ENCODE measurements around the gene TIMM21. TPM values are rescaled to one million over a fixed set of nuclear protein-coding genes. Genes with fewer than 3 reads are reported as not detected.

TIMM21 gene
- total and polyA plus RNA-seq, 9 of the 15 experiments (the other 6 are each of a cell fraction or from before 2014, with no cell fraction given): 54.7 to 229 (median 83.3) TPM

DNA sequence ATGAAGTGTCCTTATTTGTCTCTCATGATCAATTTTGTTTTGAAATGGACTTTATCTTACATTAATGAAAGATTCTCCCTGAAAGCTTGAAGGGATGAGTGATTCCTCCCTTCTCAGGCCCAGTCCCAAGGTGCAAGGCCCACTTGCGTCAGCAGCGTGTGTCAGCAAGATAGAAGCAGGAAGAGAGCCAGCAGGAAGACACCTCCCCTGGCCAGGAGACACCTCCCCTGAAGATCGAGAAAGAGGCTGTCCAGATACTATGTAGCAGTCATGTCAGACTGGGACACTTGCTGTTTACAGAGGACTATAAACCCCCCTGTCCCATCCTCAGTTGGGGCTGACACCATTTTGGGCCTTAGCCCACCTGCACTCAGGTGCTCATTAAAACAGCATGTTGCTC lies 38.3 kb downstream of the TIMM21 start (continued):
- TF ChIP-seq, protein P1, sequence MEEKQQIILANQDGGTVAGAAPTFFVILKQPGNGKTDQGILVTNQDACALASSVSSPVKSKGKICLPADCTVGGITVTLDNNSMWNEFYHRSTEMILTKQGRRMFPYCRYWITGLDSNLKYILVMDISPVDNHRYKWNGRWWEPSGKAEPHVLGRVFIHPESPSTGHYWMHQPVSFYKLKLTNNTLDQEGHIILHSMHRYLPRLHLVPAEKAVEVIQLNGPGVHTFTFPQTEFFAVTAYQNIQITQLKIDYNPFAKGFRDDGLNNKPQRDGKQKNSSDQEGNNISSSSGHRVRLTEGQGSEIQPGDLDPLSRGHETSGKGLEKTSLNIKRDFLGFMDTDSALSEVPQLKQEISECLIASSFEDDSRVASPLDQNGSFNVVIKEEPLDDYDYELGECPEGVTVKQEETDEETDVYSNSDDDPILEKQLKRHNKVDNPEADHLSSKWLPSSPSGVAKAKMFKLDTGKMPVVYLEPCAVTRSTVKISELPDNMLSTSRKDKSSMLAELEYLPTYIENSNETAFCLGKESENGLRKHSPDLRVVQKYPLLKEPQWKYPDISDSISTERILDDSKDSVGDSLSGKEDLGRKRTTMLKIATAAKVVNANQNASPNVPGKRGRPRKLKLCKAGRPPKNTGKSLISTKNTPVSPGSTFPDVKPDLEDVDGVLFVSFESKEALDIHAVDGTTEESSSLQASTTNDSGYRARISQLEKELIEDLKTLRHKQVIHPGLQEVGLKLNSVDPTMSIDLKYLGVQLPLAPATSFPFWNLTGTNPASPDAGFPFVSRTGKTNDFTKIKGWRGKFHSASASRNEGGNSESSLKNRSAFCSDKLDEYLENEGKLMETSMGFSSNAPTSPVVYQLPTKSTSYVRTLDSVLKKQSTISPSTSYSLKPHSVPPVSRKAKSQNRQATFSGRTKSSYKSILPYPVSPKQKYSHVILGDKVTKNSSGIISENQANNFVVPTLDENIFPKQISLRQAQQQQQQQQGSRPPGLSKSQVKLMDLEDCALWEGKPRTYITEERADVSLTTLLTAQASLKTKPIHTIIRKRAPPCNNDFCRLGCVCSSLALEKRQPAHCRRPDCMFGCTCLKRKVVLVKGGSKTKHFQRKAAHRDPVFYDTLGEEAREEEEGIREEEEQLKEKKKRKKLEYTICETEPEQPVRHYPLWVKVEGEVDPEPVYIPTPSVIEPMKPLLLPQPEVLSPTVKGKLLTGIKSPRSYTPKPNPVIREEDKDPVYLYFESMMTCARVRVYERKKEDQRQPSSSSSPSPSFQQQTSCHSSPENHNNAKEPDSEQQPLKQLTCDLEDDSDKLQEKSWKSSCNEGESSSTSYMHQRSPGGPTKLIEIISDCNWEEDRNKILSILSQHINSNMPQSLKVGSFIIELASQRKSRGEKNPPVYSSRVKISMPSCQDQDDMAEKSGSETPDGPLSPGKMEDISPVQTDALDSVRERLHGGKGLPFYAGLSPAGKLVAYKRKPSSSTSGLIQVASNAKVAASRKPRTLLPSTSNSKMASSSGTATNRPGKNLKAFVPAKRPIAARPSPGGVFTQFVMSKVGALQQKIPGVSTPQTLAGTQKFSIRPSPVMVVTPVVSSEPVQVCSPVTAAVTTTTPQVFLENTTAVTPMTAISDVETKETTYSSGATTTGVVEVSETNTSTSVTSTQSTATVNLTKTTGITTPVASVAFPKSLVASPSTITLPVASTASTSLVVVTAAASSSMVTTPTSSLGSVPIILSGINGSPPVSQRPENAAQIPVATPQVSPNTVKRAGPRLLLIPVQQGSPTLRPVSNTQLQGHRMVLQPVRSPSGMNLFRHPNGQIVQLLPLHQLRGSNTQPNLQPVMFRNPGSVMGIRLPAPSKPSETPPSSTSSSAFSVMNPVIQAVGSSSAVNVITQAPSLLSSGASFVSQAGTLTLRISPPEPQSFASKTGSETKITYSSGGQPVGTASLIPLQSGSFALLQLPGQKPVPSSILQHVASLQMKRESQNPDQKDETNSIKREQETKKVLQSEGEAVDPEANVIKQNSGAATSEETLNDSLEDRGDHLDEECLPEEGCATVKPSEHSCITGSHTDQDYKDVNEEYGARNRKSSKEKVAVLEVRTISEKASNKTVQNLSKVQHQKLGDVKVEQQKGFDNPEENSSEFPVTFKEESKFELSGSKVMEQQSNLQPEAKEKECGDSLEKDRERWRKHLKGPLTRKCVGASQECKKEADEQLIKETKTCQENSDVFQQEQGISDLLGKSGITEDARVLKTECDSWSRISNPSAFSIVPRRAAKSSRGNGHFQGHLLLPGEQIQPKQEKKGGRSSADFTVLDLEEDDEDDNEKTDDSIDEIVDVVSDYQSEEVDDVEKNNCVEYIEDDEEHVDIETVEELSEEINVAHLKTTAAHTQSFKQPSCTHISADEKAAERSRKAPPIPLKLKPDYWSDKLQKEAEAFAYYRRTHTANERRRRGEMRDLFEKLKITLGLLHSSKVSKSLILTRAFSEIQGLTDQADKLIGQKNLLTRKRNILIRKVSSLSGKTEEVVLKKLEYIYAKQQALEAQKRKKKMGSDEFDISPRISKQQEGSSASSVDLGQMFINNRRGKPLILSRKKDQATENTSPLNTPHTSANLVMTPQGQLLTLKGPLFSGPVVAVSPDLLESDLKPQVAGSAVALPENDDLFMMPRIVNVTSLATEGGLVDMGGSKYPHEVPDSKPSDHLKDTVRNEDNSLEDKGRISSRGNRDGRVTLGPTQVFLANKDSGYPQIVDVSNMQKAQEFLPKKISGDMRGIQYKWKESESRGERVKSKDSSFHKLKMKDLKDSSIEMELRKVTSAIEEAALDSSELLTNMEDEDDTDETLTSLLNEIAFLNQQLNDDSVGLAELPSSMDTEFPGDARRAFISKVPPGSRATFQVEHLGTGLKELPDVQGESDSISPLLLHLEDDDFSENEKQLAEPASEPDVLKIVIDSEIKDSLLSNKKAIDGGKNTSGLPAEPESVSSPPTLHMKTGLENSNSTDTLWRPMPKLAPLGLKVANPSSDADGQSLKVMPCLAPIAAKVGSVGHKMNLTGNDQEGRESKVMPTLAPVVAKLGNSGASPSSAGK (IDR thresholded peaks at IDR 0.05): 0 out of 2 replicates have a peak, but pooled peaks have one; percentile 23
- TF ChIP-seq MCM5 (IDR thresholded peaks at IDR 0.05; ENCODE audit: low read depth): no peak
- TF ChIP-seq NRF1 (conservative IDR thresholded peaks at IDR 0.05 in 1 of 2, IDR thresholded peaks at IDR 0.05 in 1 of 2): 0 out of 4 replicates have a peak, but pooled peaks of 1 of the 2 experiments have one; percentile 19
- peak; percentile 27; the same call in 1 of the 2 replicates for TF ChIP-seq CEBPB (tag; IDR thresholded peaks at IDR 0.05)
- TF ChIP-seq ATF1 (CRISPR knock-in tag; IDR thresholded peaks at IDR 0.05): no peak
- 0 out of 2 replicates have a peak, but pooled peaks have one; percentile 32 for TF ChIP-seq ATF1 (tag; IDR thresholded peaks at IDR 0.05)
- TF ChIP-seq GATAD2B (IDR thresholded peaks at IDR 0.05; ENCODE audit: borderline replicate concordance): no peak
- TF ChIP-seq, protein P2, sequence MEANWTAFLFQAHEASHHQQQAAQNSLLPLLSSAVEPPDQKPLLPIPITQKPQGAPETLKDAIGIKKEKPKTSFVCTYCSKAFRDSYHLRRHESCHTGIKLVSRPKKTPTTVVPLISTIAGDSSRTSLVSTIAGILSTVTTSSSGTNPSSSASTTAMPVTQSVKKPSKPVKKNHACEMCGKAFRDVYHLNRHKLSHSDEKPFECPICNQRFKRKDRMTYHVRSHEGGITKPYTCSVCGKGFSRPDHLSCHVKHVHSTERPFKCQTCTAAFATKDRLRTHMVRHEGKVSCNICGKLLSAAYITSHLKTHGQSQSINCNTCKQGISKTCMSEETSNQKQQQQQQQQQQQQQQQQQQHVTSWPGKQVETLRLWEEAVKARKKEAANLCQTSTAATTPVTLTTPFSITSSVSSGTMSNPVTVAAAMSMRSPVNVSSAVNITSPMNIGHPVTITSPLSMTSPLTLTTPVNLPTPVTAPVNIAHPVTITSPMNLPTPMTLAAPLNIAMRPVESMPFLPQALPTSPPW (CRISPR knock-in tag; IDR thresholded peaks at IDR 0.05): no peak
- TF ChIP-seq, protein P3, sequence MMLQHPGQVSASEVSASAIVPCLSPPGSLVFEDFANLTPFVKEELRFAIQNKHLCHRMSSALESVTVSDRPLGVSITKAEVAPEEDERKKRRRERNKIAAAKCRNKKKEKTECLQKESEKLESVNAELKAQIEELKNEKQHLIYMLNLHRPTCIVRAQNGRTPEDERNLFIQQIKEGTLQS (IDR thresholded peaks at IDR 0.05): peak; percentile 73; the same call in 1 of the 2 replicates
- TF ChIP-seq, protein P3 (CRISPR knock-in tag; conservative IDR thresholded peaks at IDR 0.05): no peak
- TF ChIP-seq CREM (IDR thresholded peaks at IDR 0.05; ENCODE audit: low read depth): peak; percentile 55
- peak; percentile 65 for TF ChIP-seq NFE2 (IDR thresholded peaks at IDR 0.05; ENCODE audit: low read depth)
- TF ChIP-seq, protein P4, sequence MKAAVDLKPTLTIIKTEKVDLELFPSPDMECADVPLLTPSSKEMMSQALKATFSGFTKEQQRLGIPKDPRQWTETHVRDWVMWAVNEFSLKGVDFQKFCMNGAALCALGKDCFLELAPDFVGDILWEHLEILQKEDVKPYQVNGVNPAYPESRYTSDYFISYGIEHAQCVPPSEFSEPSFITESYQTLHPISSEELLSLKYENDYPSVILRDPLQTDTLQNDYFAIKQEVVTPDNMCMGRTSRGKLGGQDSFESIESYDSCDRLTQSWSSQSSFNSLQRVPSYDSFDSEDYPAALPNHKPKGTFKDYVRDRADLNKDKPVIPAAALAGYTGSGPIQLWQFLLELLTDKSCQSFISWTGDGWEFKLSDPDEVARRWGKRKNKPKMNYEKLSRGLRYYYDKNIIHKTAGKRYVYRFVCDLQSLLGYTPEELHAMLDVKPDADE (conservative IDR thresholded peaks at IDR 0.05; ENCODE audit: control insufficient read depth, low read depth, low read length): no peak
- 0 out of 2 replicates have a peak, but pooled peaks have one; percentile 17 for TF ChIP-seq ATF7 (IDR thresholded peaks at IDR 0.05)

Measured in K562 (cell line).